ENCODE results near the gene BCAR1. TPM values are rescaled to one million over a fixed set of nuclear protein-coding genes. Genes with fewer than 3 reads are reported as not detected.

The BCAR1 gene, protein sequence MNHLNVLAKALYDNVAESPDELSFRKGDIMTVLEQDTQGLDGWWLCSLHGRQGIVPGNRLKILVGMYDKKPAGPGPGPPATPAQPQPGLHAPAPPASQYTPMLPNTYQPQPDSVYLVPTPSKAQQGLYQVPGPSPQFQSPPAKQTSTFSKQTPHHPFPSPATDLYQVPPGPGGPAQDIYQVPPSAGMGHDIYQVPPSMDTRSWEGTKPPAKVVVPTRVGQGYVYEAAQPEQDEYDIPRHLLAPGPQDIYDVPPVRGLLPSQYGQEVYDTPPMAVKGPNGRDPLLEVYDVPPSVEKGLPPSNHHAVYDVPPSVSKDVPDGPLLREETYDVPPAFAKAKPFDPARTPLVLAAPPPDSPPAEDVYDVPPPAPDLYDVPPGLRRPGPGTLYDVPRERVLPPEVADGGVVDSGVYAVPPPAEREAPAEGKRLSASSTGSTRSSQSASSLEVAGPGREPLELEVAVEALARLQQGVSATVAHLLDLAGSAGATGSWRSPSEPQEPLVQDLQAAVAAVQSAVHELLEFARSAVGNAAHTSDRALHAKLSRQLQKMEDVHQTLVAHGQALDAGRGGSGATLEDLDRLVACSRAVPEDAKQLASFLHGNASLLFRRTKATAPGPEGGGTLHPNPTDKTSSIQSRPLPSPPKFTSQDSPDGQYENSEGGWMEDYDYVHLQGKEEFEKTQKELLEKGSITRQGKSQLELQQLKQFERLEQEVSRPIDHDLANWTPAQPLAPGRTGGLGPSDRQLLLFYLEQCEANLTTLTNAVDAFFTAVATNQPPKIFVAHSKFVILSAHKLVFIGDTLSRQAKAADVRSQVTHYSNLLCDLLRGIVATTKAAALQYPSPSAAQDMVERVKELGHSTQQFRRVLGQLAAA
- 100 to 1,000 TPM in 1 of 4 donors, 10 to 100 TPM in 3; 57.1 to 105 (median 77.6) TPM for polyA plus RNA-seq
- long read RNA-seq, donor 1 = 0 reads
- long read RNA-seq, donor 2, partial matches to known transcripts = 8 of 15 reads
- long read RNA-seq, donor 2, other reads (novel, unspliced or antisense) = 0 of 15 reads
- long read RNA-seq, donor 3, partial matches to known transcripts = 32 of 39 reads
- long read RNA-seq, donor 3, other reads (novel, unspliced or antisense) = 0 of 39 reads
- long read RNA-seq, donor 4 = 0 reads
- long read RNA-seq, donor 5, partial matches to known transcripts = 0 of 4 reads
- long read RNA-seq, donor 5, other reads (novel, unspliced or antisense) = 0 of 4 reads
- long read RNA-seq, donor 6, transcript BCAR1-212 (3 exons, 2,692 nt) = major isoform, 8 of 14 reads
- long read RNA-seq, donor 6, partial matches to known transcripts = 0 of 14 reads
- long read RNA-seq, donor 6, other reads (novel, unspliced or antisense) = 0 of 14 reads
- long read RNA-seq, donor 7, full-length matches to known transcripts = 24 of 35 reads
- long read RNA-seq, donor 7, partial matches to known transcripts = 11 of 35 reads
- long read RNA-seq, donor 7, other reads (novel, unspliced or antisense) = 0 of 35 reads
- long read RNA-seq, donor 8, partial matches to known transcripts = 0 of 3 reads
- long read RNA-seq, donor 8, other reads (novel, unspliced or antisense) = 0 of 3 reads
- long read RNA-seq, donor 9, partial matches to known transcripts = 0 of 2 reads
- long read RNA-seq, donor 9, other reads (novel, unspliced or antisense) = 0 of 2 reads
- long read RNA-seq, donor 10, transcript BCAR1-212 (3 exons, 2,692 nt) = major isoform, 6 of 38 reads
- long read RNA-seq, donor 10, transcript BCAR1-207 (7 exons, 3,192 nt) = major isoform, 6 of 38 reads
- long read RNA-seq, donor 10, partial matches to known transcripts = 21 of 38 reads
- long read RNA-seq, donor 10, other reads (novel, unspliced or antisense) = 0 of 38 reads

DNA sequence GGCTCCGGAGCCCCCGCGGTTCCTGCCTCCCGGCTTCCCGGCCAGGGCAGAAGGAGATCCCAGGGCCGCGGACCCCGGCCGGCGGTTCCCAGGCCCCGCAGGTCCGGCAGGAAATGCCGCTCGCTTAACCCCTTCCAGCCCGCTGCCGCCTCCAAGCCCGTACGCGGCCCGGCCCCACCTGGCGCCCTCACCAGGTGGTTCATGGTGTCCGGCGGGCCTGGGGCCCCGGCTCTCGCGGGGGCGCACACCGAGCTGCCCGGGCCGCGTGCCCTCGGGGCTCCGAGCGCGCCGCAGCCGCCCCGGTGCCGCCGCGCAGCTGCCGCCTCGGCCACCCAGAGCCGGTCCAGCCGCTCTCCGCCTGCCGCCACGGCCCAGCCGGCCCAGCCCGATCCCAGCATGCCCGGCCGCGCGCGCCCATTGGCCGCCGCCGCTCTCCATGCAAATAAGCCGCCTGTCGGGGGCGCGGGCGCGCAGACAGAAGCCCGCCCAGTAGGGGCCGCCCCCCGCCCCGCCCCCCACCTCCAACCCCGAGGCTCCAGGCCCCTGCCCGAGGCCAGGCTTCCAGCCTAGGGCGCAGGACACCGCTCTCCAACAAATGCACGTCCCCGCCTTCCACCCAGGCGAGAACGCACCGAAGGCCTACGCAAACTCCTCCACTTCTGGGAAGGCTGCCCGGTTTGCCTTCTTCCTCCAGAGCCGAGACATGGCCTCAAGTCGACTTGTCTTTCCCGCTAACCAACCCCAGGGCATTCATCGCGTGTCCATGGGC, at the start of gene BCAR1:
BCAR1 (minus strand) TSS at position 345 of the 769 bp plus-strand sequence; CDS start at position 203, 142 bp downstream.
- H3K9me3 ChIP-seq (ENCODE audit: control insufficient read depth in 2 of 2, insufficient read depth in 1 of 2, low read depth in 1 of 2, low read length in 1 of 2) = no peaks in the 10 kb centered on the region
- WGBS, 3 donors = 1 to 8% (median 2%) methylated on average over 43 to 84 of the region's 84 CpGs
- H3K36me3 ChIP-seq (ENCODE audit: control insufficient read depth in 3 of 3, insufficient read depth in 2 of 3, low read depth in 1 of 3, low read length in 3 of 3) = peaks cover 0 to 59% (median 0%) of the 10 kb centered on the region in 3 donors
- peak; percentile 83 to 95 for DNase-seq
- no peak for FAIRE-seq
- H3K4me1 ChIP-seq (ENCODE audit: control insufficient read depth in 3 of 3, insufficient read depth in 2 of 3, low read depth in 1 of 3, low read length in 2 of 3) = peaks cover 0 to 79% (median 6%) of the 10 kb centered on the region in 3 donors
- H3K4me3 ChIP-seq (ENCODE audit: low read depth in 1 of 3, low read length in 3 of 3) = peak within 1 kb of the TSS; percentile 68 to 86 (median 76)
- no peaks in the 10 kb centered on the region for H3K27me3 ChIP-seq (ENCODE audit: control insufficient read depth in 3 of 3, insufficient read depth in 3 of 3, low read length in 3 of 3)
- peak within 1 kb of the TSS; percentile 77 to 97 (median 94) for H3K27ac ChIP-seq (ENCODE audit: low read depth in 1 of 3, low read length in 2 of 3)

DNA sequence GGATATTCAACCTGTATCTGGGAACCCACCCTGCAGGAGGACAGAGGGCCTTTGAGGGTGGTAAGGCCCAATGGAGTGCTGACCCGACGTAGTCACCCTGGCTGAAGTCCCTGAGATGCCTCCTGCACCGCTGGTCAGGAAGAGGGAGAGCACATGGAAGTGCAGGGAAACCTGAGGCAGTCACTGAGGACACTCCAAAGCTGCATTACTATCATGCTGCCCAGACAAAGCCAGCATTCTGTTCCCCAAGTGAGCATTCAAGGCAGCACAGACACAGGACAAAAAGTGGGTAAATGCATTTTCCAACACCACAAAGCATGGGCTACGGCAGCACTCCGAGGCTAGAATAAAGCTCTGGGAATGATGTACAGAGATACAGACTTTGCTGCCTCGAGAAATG, 46.8 kb upstream of the BCAR1 start:
- no peak overlapping the region for H3K27ac ChIP-seq (ENCODE audit: low read depth in 1 of 3, low read length in 2 of 3)
- FAIRE-seq (no peak), DNase-seq (no peak)
- no peaks in the 10 kb centered on the region for H3K27me3 ChIP-seq (ENCODE audit: control insufficient read depth in 3 of 3, insufficient read depth in 3 of 3, low read length in 3 of 3)
- H3K4me3 ChIP-seq (ENCODE audit: low read depth in 1 of 3, low read length in 3 of 3) = no peak overlapping the region
- H3K9me3 ChIP-seq (ENCODE audit: control insufficient read depth in 2 of 2, insufficient read depth in 1 of 2, low read depth in 1 of 2, low read length in 1 of 2) = no peaks in the 10 kb centered on the region
- WGBS, 3 donors = 87 to 93% (median 88%) methylated on average over 6 of the region's 6 CpGs
- H3K4me1 ChIP-seq (ENCODE audit: control insufficient read depth in 3 of 3, insufficient read depth in 2 of 3, low read depth in 1 of 3, low read length in 2 of 3) = peaks cover 0 to 2% (median 0%) of the 10 kb centered on the region in 3 donors
- peaks cover 2 to 72% (median 21%) of the 10 kb centered on the region in 3 donors for H3K36me3 ChIP-seq (ENCODE audit: control insufficient read depth in 3 of 3, insufficient read depth in 2 of 3, low read depth in 1 of 3, low read length in 3 of 3)

DNA sequence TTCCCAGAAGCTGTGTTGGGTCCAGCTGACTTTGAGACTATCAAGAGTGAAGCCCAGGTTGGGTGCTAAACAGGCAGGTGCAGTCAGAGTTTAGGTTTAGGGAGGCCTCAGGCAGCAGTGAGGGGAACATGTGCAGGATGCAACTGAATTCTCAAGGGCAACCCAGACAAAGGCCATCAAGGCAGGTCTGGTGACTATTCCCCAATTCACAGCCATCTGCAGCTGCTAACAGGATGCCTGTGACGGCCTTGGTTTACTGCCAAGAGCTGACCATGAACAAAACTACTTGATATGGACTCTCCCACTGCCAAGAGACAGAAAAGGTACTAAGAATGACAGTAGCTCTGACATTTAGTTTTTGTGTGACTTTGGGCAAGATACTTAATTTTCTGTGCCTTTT, 45.2 kb upstream of the BCAR1 start:
- H3K36me3 ChIP-seq (ENCODE audit: control insufficient read depth in 3 of 3, insufficient read depth in 2 of 3, low read depth in 1 of 3, low read length in 3 of 3) = peaks cover 4 to 70% (median 25%) of the 10 kb centered on the region in 3 donors
- FAIRE-seq (no peak), DNase-seq (no peak)
- H3K4me1 ChIP-seq (ENCODE audit: control insufficient read depth in 3 of 3, insufficient read depth in 2 of 3, low read depth in 1 of 3, low read length in 2 of 3) = peaks cover 0 to 4% (median 0%) of the 10 kb centered on the region in 3 donors
- H3K9me3 ChIP-seq (ENCODE audit: control insufficient read depth in 2 of 2, insufficient read depth in 1 of 2, low read depth in 1 of 2, low read length in 1 of 2) = no peaks in the 10 kb centered on the region
- 41 to 70% (median 60%) methylated on average over 1 of the region's 1 CpG for WGBS, 3 donors
- no peaks in the 10 kb centered on the region for H3K27me3 ChIP-seq (ENCODE audit: control insufficient read depth in 3 of 3, insufficient read depth in 3 of 3, low read length in 3 of 3)
- H3K4me3 ChIP-seq (ENCODE audit: low read depth in 1 of 3, low read length in 3 of 3) = no peak overlapping the region
- peak overlapping the region in 1 of 3 donors; percentile 24 for H3K27ac ChIP-seq (ENCODE audit: low read depth in 1 of 3, low read length in 2 of 3)

DNA sequence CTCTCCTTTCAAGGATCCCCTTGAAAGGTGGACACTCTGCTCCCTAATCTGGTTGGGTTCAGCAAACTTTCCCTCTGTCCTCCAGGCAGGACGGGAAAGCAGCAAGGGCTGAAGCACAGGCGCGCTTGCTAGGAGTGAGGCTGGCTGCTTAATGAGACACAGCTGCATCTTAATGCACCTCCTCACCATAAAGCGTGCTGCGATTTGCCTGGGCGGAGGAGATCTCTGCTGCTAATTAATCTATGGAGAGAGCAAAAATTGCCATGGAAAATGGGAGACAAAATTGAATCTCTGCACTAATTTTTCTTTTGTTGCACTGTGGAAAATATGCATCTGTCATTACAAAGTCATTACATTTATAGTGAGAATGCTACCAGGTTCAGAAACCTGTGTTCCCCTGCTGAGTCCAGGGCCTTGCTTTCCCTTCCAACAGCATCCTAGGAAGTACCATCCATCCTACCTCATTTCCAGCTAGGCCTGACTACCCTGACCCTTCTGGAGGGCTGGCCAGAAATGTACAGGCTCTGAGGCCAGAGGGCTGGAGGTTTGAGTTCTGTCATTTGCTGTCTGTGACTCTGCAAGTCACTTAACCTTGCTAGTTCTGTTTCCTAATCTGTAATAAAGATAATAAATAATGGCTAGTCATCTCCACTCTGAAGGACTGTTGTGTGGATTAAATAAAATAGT, 43.5 kb upstream of the BCAR1 start:
- no peak for DNase-seq
- H3K36me3 ChIP-seq (ENCODE audit: control insufficient read depth in 3 of 3, insufficient read depth in 2 of 3, low read depth in 1 of 3, low read length in 3 of 3) = peaks cover 2 to 69% (median 24%) of the 10 kb centered on the region in 3 donors
- peaks cover 0 to 4% (median 0%) of the 10 kb centered on the region in 3 donors for H3K4me1 ChIP-seq (ENCODE audit: control insufficient read depth in 3 of 3, insufficient read depth in 2 of 3, low read depth in 1 of 3, low read length in 2 of 3)
- no peak overlapping the region for H3K4me3 ChIP-seq (ENCODE audit: low read depth in 1 of 3, low read length in 3 of 3)
- no peak overlapping the region for H3K27ac ChIP-seq (ENCODE audit: low read depth in 1 of 3, low read length in 2 of 3)
- 94 to 97% (median 96%) methylated on average over 6 of the region's 6 CpGs for WGBS, 3 donors
- no peaks in the 10 kb centered on the region for H3K27me3 ChIP-seq (ENCODE audit: control insufficient read depth in 3 of 3, insufficient read depth in 3 of 3, low read length in 3 of 3)
- no peaks in the 10 kb centered on the region for H3K9me3 ChIP-seq (ENCODE audit: control insufficient read depth in 2 of 2, insufficient read depth in 1 of 2, low read depth in 1 of 2, low read length in 1 of 2)
- FAIRE-seq = no peak

DNA sequence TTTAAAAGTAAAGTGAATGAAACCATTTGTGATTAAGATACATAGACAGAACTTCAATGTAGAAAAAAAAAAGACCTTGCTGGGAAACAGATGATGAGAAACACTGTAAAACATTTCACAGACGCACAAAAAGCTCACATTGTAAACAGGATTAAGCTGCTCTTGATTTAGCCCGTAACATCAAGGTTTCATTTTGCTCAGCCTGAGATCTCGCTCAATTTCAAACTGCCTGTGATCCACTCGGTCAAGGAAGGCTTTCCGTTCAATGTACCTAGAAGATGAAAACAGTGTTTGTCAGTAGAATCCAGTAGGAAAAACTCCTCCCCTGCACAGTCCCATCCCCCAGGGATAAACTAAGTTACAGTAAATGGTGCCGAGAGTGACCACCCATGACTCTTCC, 42.3 kb upstream of the BCAR1 start:
- H3K36me3 ChIP-seq (ENCODE audit: control insufficient read depth in 3 of 3, insufficient read depth in 2 of 3, low read depth in 1 of 3, low read length in 3 of 3) = peaks cover 2 to 67% (median 19%) of the 10 kb centered on the region in 3 donors
- H3K4me3 ChIP-seq (ENCODE audit: low read depth in 1 of 3, low read length in 3 of 3) = no peak overlapping the region
- no peaks in the 10 kb centered on the region for H3K9me3 ChIP-seq (ENCODE audit: control insufficient read depth in 2 of 2, insufficient read depth in 1 of 2, low read depth in 1 of 2, low read length in 1 of 2)
- no peak for DNase-seq
- 70 to 95% (median 92%) methylated on average over 6 of the region's 6 CpGs for WGBS, 3 donors
- no peaks in the 10 kb centered on the region for H3K27me3 ChIP-seq (ENCODE audit: control insufficient read depth in 3 of 3, insufficient read depth in 3 of 3, low read length in 3 of 3)
- FAIRE-seq = no peak
- peaks cover 0 to 4% (median 0%) of the 10 kb centered on the region in 3 donors for H3K4me1 ChIP-seq (ENCODE audit: control insufficient read depth in 3 of 3, insufficient read depth in 2 of 3, low read depth in 1 of 3, low read length in 2 of 3)
- peak overlapping the region in 1 of 3 donors; percentile 53 for H3K27ac ChIP-seq (ENCODE audit: low read depth in 1 of 3, low read length in 2 of 3)

DNA sequence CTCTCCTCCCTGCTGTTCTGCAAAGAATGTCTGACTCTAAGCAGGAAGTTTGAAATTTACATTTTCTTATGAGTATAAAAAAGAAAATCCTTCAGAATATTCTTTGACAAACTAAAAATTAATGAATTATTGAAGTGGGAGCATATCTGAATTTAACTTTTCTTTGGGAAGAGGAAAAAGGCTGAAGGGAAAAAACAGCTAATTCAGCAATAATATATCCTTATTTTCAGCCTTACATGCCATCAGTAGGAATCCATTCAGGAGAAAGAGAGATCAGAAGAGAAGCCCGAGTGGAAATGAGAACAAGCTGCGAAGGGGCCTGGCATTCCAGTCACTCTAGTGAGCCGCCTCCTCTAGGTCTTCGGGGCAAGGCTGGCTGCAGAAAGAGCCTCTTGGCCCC, 41.7 kb upstream of the BCAR1 start:
- Histone ChIP-seq H3K9me3 (ENCODE audit: control insufficient read depth in 2 of 2, insufficient read depth in 1 of 2, low read depth in 1 of 2, low read length in 1 of 2) (no peaks in the 10 kb centered on the region), H3K27me3 (ENCODE audit: control insufficient read depth in 3 of 3, insufficient read depth in 3 of 3, low read length in 3 of 3) (no peaks in the 10 kb centered on the region), H3K36me3 (ENCODE audit: control insufficient read depth in 3 of 3, insufficient read depth in 2 of 3, low read depth in 1 of 3, low read length in 3 of 3) (peaks cover 2 to 68% (median 16%) of the 10 kb centered on the region in 3 donors), H3K4me1 (ENCODE audit: control insufficient read depth in 3 of 3, insufficient read depth in 2 of 3, low read depth in 1 of 3, low read length in 2 of 3) (peaks cover 0 to 4% (median 0%) of the 10 kb centered on the region in 3 donors), H3K4me3 (ENCODE audit: low read depth in 1 of 3, low read length in 3 of 3) (no peak overlapping the region), H3K27ac (ENCODE audit: low read depth in 1 of 3, low read length in 2 of 3) (peak overlapping the region in 2 of 3 donors; percentile 29 to 51)
- FAIRE-seq = no peak
- DNase-seq = no peak
- 80 to 92% (median 88%) methylated on average over 4 of the region's 4 CpGs for WGBS, 3 donors

Measured in small intestine (tissue), 16 donors.